HG02870 (cell line): Measurements from ENCODE around the gene FETUB.

ENCODE experiments used
- ATAC-seq: cut with Tn5 transposase; IDR thresholded peaks from one replicate; pipeline ENCODE4 v1.9.1; 2021; ENCODE audit warnings: mild to moderate bottlenecking, moderate library complexity; ENCODE audit not compliant: unreplicated experiment

FETUB gene

GRCh38 chr3:186635532-186635931 lies 4.7 kb upstream of the FETUB start:
- no peak for ATAC-seq

DNA sequence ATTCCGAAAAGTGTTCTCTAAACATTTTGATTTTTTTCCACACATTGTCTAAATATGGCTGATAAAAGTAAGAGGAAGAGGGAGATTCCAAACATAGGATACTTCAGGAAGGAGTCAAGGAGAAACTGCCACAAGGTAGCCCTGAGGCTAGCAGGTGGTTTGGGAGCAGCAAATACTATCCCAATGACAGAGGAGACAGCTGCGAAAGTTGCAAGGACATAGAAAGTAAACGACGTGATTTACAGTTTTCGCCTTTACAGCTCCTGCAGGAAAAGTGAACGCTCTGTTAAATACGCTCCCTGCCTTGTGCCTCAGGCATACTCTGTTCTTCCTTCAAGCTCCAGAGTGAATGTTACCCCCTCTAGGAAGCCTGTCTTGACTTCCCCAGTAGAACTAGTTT lies 3.7 kb upstream of the FETUB start:
- ATAC-seq: no peak

GRCh38 chr3:186637686-186638085 lies 2.5 kb upstream of the FETUB start:
- ATAC-seq: no peak

- ATAC-seq: no peak
Observed at GRCh38 chr3:186638259-186638658, 1.9 kb upstream of the FETUB start.

GRCh38 chr3:186640473-186640818 lies 247 bp downstream of the FETUB start:
- ATAC-seq: no peak

GRCh38 chr3:186640929-186641328 lies 730 bp downstream of the FETUB start:
- no peak for ATAC-seq

GRCh38 chr3:186642014-186642413 lies 1.8 kb downstream of the FETUB start:
- ATAC-seq: no peak

- ATAC-seq: no peak
Observed at GRCh38 chr3:186643493-186643892, 3.3 kb downstream of the FETUB start.

DNA sequence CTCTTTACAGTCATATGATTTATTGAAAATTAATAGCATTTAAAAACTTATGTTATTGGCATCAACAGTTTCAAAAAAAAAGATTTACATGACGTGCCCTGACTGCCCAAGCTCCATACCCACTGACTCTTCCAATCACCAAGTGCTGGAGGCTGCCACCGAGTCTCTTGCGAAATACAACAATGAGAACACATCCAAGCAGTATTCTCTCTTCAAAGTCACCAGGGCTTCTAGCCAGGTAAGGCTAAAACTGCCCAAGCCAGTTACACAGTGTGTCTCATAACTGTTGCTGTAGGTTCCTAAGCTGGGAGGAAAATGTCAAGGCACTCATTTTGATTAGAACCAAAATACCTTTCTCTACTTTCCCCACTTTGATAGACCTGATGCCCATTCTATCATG lies 4.5 kb downstream of the FETUB start:
- no peak for ATAC-seq

DNA sequence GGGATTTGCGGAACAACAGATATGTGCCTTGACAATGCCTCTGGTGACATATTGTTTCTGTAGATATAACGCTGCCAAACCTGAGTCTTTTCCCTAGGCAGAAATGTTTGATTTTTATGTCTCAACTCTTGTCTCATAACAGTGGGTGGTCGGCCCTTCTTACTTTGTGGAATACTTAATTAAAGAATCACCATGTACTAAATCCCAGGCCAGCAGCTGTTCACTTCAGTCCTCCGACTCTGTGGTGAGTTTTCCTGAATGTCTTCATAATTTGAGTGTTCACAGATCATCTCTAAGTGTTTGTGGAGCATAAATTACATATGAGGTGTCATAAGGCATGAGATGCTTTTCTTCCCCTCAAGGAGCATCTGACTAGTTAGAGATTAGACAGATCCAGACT lies 5.9 kb downstream of the FETUB start:
- no peak for ATAC-seq

- no peak for ATAC-seq
Observed at GRCh38 chr3:186646841-186647240, 6.6 kb downstream of the FETUB start.

DNA sequence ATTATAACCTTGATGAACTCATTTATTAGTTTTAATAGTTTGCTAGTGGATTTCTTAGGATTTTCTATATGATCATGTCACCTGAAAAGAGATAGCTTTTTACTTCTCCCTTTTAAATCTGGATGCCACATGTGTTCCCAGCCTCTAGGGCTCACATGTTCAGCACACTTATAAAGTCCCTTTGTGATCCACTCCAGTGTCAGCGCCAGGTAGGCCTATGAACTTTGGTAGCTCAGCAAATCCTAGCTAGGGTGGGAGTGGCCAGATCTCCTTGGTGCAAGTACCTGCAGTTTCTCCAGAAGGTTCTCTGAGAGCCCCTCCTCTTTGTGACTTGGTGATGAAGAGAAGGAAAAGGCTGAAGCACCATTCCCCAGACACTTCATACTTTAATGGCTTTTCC lies 8.7 kb downstream of the FETUB start:
- ATAC-seq: no peak

DNA sequence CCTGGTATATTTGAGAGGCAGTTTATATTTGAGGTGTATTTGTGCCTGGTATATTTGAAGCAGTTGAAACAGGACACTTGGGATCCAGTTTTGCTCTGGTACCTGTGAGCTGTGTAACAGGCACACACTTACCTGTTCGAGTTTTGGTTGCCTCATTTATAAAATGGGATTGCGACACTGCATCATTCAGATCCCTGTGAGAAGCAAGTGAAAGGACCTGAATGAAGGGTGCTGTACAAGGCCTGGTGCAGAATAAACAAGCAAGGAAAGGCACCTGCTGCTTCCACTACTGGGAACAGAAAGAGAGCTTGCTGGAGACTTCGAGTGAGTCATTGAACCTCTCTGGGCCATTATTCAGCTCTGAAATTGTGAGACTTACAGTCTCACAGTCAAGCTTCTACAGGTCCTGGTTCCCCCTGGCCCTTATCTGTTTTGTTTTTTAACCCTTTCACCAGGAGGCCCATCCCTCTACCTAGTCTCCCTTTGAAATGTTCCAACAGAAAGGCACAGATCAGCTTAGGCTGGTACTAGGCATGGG lies 11.5 kb downstream of the FETUB start:
- no peak for ATAC-seq

DNA sequence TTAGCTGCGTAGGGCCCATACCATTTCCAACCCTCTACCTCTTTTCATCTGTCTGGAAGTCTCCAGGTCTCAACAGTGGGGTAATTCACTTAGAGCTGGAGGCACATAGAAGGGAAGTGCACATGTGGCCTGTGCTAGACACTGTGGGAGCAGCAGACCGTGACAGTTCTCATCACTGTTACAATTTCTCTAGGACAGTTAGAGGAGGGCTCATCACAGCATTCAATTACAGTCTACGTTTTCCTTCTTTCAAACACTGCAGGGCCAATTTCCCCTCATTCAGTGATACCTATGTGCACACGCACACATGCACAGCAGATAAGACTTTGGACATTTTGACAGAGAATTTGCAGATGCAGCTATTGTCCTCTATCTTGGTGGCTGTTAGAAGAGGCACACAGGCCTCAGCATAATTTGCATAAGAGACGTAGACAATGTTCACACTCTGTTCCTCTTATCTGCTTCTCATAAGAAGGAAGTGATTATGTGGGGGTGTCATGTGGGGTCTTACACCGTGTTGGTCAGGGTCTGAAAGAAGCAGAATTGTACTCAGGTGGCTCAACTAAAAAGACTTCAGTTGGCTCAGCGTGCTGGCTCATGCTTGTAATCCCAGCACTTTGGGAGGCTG lies 13.0 kb downstream of the FETUB start:
- ATAC-seq: peak; percentile 92

DNA sequence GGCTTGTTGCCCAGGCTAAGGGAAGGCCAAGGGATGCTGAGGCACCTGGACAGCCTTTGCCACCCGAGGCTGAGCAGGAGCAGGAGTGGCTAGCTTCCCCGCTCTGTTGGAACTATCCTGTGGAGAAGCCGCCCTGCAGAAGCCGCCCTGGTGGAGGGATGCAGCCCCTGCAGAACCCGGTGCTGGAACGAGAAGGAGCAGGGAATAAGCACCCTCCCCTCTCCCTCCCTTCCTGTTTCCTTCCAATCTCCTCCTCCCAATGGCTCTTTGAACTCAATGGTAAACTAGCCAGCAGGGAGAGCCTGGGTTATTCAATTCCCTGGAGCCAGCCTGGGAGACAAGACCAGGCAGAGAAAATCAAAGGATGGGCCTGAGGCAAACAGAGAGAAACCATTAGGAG lies 13.8 kb downstream of the FETUB start:
- no peak for ATAC-seq

DNA sequence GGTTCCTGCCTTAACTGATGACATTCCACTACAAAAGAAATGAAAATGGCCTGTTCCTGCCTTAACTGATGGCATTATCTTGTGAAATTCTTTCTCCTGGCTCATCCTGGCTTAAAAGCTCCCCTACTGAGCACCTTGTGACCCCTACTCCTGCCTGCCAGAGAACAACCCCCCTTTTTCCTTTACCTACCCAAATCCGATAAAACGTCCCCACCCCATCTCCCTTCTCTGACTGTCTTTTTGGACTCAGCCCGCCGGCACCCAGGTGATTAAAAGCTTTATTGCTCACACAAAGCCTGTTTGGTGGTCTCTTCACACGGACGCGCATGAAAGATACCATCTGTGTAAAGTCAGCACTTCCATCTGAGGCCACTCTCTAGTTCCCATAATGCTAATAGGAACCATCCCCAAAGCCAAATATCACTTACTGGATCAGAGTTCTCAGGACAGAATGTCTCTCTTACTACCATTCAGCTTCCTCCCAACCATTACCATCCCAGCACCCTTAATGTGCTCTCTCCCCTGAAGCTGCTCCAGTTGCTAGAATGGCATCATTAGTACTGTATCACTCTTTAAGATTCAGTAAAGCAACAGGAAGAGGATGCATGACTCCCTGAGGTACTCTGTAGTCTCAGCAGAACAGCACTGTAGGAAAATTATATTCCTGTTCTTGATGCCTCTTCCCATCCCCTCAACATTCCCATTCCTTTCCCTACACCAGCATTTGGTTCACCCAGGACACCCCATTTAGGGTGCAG lies 23.3 kb downstream of the FETUB start:
- ATAC-seq: no peak

DNA sequence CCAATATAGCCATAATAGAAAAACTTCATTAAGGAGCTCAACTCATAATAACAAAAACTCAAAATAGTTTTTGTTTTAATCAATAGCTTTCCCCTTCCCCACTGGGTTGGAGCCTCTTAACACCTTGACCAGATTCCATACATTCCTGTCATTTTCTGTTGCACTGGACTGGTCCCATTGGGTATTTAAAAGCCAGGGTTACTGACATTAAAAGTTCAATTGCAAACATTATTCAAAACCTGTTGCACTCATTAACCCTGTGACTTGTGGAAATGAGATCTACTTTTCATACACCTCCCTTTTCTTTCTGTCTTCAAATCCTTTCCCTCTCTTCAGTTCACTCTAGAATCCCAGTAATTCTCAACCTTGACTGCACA lies 23.9 kb downstream of the FETUB start:
- no peak for ATAC-seq

- ATAC-seq: no peak
Observed at GRCh38 chr3:186664506-186664905, 24.3 kb downstream of the FETUB start.

DNA sequence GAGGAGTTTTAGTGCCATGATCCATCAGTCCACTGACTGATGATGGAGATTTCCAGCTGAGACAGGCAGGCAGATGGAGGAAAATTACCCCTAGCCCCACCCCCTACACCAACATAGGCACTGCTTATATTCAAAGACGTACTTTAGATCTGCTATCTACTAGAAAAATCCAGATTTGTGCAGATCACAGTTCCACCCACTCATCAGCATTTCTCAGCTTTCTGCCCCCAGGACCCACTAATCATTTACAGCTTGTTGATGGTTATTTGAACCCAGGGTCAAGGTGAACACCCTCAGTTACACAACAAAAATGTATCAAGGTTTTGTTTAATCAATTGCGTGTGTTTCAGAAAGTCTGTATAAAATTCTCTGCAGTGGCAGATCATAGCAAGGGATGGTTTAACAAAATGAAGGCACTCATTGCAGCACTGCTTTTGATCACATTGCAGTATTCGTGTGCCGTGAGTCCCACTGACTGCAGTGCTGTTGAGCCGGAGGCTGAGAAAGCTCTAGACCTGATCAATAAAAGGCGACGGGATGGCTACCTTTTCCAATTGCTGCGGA lies 25.5 kb downstream of the FETUB start, which contains the start of gene HRG:
Gene HRG (plus strand): TSS at position 390 of the 564 bp plus-strand sequence. CDS start 18 bp downstream, at position 408.
- ATAC-seq: no peak

DNA sequence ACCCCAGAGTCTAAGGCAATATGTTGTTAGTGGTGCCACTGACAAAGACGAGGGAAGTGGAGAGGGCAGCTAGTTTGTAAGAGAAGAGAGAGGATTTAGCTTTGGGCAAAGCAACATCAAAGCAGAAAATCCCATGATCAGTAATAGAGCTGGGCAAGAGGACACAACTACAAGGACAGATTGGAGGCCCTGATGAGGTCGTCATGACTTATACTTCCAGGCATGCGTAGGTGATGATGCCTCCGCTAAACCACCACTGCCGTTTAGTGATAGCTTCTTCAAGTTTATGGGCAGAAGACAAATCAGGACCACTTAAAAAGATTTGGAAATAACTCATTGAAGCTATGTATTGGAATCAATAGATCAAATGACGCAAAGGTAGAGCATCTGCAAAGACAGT lies 28.2 kb downstream of the FETUB start:
- no peak for ATAC-seq

- no peak for ATAC-seq
Observed at GRCh38 chr3:186669378-186670084, 29.3 kb downstream of the FETUB start.

DNA sequence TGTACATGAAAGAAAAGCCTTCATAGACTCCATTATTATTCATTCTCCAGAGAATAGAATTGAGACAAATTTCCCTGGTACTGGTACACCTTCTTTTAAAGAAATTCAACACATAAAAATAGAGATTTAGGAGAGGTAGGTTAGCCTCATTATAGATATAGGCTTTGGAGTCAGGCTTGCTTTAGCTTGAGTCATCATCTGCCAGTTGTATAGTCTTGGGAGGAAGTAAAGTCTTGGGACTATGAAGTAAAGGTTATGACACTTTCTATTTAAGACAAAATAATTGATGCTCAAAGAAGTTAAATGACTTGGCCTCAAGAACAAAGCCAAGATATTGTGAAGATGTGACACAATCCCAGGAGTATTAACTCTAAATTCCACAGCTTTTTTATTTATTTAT lies 30.0 kb downstream of the FETUB start:
- no peak for ATAC-seq
